Psoas muscle (tissue), 8 donors: ENCODE results near the gene DLGAP1. TPM values are rescaled to one million over a fixed set of nuclear protein-coding genes. Genes with fewer than 3 reads are reported as not detected.

ENCODE experiments used
- ATAC-seq, 4 donors: fragments of 200-7000 bp; cut with Tn5 transposase; one replicate each; pipeline ENCODE4 v1.9.1; 2020; ENCODE audit warnings: moderate library complexity in 3 of 4, mild to moderate bottlenecking in 2 of 4
- DNase-seq, 2 donors: peaks; one replicate each; pipeline ENCODE4 v3.0.0-alpha.2; 2020
- H3K27ac ChIP-seq: fragments of 200-600 bp; one replicate; pipeline ENCODE4 v1.8.0; 2022
- H3K27me3 ChIP-seq, 3 donors: fragments of 200-600 bp in 1 of 3; one replicate each; pipeline versions ENCODE4 v1.6.1 to v1.8.0; 2013 to 2022; ENCODE audit warnings: low read length in 2 of 3, mild to moderate bottlenecking in 2 of 3, moderate library complexity in 1 of 3; ENCODE audit not compliant: insufficient read depth in 3 of 3
- H3K36me3 ChIP-seq, 2 donors: fragments of 200-600 bp in 1 of 2; one replicate each; pipeline versions ENCODE4 v1.6.1 to v1.8.0; 2013 to 2022; ENCODE audit warnings: low read depth in 1 of 2, mild to moderate bottlenecking in 1 of 2, moderate library complexity in 1 of 2; ENCODE audit not compliant: insufficient read depth in 1 of 2
- H3K4me1 ChIP-seq: fragments of 200-600 bp; one replicate; pipeline ENCODE4 v1.8.0; 2022
- H3K4me3 ChIP-seq: fragments of 200-600 bp; one replicate; pipeline ENCODE4 v1.8.0; 2022; ENCODE audit warnings: mild to moderate bottlenecking
- H3K9me3 ChIP-seq: fragments of 200-600 bp; one replicate; pipeline ENCODE4 v1.8.0; 2022
- WGBS, 3 donors: extraction: QIAGEN DNeasy Blood & Tissue Kit; methylation state at CpG; one replicate each; pipeline versions ENCODE4 v1.1.6 to v1.1.7; 2013; 5-methylcytosine and 5-hydroxymethylcytosine counted together
- intact Hi-C, 2 donors: fragments of 100-400 bp; cut with DNase I; formaldehyde crosslinking; loops; one replicate each; pipeline versions ENCODE4 v1.11.0 to v1.14.2; 2022
- polyA plus RNA-seq, 3 donors: library from polyadenylated mRNA; stranded (reverse); fragments of 200-250 nt; gene quantifications; one replicate each; pipeline ENCODE4 v1.2.3, GENCODE V29; 2013
- total RNA-seq, 4 donors: library from RNA; stranded (reverse); fragmentation: NEBNext Ultra II Directional in 2 of 4; extraction: Animal tissue kit (Norgen Biotek cat#: 25700) in 2 of 4; gene quantifications; one replicate each; pipeline versions ENCODE4 v1.2.1 to v1.2.4, GENCODE V29; 2021 to 2023
- TF ChIP-seq, protein P1 (sequence below): fragments of 200-600 bp; IDR thresholded peaks from one replicate; pipeline ENCODE4 v1.8.0; 2022; ENCODE audit warnings: antibody characterized with exemption
- donor health status: healthy with polysubstance abuse.
- donor health status: DM: no; HTN: no; CAD: no; lungs with moderate emphysema.
- donor health status: Bipolar disorder and iron deficiency.
- donor health status: healthy.
- donor health status: DM: yes; HTN: yes; CAD: no.
- donor health status: DM: no; HTN: no; CAD: no.
- donor health status: DM: no; HTN: no; CAD: no.
- donor health status: DM: yes; HTN: yes; CAD: no.

Gene DLGAP1
- total and polyA plus RNA-seq, 7 donors = 0.09 to 0.26 (median 0.16) TPM; not detected in 1

DNA sequence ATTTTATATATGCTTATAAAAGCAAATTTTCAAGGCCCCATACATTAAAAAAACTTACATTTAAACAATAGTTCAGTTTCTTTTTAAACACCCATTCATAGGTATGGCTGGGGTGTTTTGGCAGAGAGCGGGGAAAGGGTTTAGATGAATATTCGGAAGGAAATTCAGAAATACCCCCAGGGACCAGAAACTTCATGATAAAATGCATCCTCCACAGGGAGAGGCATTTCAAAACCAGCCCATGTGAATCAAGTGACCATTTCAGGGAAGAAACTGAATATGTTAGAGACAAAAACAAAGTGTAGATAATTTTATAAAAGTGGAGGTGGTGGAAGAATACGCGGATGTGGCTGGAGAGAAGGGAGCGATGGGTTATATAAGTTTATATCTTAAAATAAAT is 678.0 kb downstream of the DLGAP1 start:
- Histone ChIP-seq H3K4me3 (no peak overlapping the region), H3K36me3 (no peaks in the 10 kb centered on the region), H3K4me1 (no peaks in the 10 kb centered on the region), H3K9me3 (no peaks in the 10 kb centered on the region), H3K27ac (no peak overlapping the region), H3K27me3 (peaks cover 0 to 9% (median 0%) of the 10 kb centered on the region in 3 donors)
- DNase-seq (no peak), ATAC-seq (no peak)
- TF ChIP-seq, protein P1, sequence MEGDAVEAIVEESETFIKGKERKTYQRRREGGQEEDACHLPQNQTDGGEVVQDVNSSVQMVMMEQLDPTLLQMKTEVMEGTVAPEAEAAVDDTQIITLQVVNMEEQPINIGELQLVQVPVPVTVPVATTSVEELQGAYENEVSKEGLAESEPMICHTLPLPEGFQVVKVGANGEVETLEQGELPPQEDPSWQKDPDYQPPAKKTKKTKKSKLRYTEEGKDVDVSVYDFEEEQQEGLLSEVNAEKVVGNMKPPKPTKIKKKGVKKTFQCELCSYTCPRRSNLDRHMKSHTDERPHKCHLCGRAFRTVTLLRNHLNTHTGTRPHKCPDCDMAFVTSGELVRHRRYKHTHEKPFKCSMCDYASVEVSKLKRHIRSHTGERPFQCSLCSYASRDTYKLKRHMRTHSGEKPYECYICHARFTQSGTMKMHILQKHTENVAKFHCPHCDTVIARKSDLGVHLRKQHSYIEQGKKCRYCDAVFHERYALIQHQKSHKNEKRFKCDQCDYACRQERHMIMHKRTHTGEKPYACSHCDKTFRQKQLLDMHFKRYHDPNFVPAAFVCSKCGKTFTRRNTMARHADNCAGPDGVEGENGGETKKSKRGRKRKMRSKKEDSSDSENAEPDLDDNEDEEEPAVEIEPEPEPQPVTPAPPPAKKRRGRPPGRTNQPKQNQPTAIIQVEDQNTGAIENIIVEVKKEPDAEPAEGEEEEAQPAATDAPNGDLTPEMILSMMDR = no peak
- WGBS, 3 donors = 82 to 92% (median 88%) methylated on average over 5 of the region's 5 CpGs
- intact Hi-C loops = no loop called here

DNA sequence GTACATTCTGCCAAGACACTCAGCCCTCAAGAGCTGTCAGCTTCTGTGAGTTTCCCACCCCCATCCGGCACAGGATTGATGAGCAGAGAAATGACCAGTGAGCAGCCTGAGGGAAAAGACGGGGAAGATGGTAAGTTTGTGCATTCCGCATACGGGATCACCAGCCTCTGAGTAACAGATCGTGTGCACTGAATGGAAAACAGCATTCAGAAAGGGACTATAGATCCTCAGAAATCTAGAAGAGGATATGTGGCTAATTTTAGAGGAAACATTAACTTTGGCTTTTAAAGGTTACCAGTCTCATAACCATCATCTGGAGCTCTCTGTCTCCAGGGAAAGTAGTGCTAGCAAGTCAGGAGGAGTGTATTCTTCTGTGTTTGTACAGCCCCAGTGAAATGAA is 679.1 kb downstream of the DLGAP1 start:
- WGBS, 3 donors = 74 to 83% (median 80%) methylated on average over 5 of the region's 5 CpGs
- ATAC-seq (no peak), DNase-seq (no peak)
- Histone ChIP-seq H3K4me3 (no peak overlapping the region), H3K27ac (no peak overlapping the region), H3K4me1 (no peaks in the 10 kb centered on the region), H3K27me3 (peaks cover 0 to 11% (median 3%) of the 10 kb centered on the region in 3 donors), H3K36me3 (no peaks in the 10 kb centered on the region), H3K9me3 (no peaks in the 10 kb centered on the region)
- TF ChIP-seq, protein P1 = no peak
- intact Hi-C loops = no loop called here

DNA sequence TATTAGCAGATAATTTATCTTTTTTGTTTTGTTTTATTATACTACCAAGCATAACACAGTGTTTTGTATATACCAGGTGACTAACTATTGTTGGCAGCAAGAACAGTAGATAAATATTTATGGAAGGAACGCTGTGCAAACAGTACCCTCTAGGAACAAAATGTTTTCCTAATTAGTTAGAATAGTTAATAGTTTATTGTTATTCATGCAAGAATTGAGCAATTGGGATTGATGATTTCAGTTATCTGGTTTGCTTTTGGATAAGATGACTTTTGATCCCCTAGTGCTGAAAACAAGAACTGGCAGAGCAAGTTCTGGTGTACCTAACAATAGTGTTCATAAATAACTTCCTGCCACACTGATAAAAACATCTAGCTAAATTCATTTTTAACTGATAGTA is 681.8 kb downstream of the DLGAP1 start:
- H3K36me3 ChIP-seq = no peaks in the 10 kb centered on the region
- H3K27ac ChIP-seq = no peak overlapping the region
- ATAC-seq = no peak
- intact Hi-C loops = loop anchor here (5.0 kb wide), 3 partner anchors 94 to 294 kb away; no protein-coding TSS in a partner anchor
- peaks cover 0 to 13% (median 3%) of the 10 kb centered on the region in 3 donors for H3K27me3 ChIP-seq
- no peak for DNase-seq
- WGBS, 3 donors = 72 to 74% (median 74%) methylated on average over 1 of the region's 1 CpG
- no peaks in the 10 kb centered on the region for H3K4me1 ChIP-seq
- TF ChIP-seq, protein P1 = no peak
- H3K9me3 ChIP-seq = no peaks in the 10 kb centered on the region
- no peak overlapping the region for H3K4me3 ChIP-seq

DNA sequence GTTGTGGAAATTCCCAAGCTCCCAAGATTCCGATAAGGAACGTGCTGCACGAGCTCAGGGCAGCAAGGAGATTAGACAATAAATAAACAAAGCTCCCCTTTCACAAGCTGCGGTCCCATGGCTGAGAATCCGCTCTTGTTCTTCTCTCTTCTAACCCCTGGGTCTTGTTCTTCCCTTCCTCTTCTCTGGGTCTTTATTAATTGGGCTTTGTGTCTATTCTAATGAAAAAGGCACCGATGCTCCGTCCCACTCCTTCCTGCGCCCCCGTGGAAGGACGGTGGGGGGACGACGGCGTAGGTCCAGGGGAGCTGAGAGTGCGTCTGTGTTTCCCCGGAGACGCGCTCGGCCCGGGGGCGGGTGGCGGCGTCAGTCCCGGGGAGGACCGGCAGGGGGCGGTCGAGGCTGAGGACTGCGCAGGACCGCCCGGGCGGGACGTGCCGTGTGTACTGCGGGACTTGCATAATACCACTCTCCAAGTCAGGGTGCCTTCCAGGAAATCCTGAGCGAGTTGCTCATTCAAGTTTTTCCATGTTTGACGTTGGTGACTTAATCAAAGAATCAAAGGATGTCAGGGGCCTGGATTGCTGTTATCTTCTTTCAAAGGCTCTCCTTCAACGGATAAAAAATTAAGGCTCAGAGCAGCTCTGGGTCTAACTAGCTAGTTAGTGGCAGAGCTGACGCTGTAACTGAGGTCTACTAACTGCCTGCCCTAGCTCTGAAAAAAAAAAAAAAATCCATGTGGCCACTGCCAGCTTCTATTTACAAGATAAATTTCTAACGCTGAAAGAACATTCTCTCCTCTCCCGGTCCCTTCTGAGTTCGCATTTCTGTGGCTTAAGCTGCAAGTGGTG is 683.8 kb downstream of the DLGAP1 start:
- no peaks in the 10 kb centered on the region for H3K9me3 ChIP-seq
- ATAC-seq (peak; percentile 81 to 97 (median 96)), DNase-seq (peak; percentile 79 to 86)
- H3K27me3 ChIP-seq = peaks cover under 1 to 13% (median 3%) of the 10 kb centered on the region in 3 donors
- H3K27ac ChIP-seq = no peak overlapping the region
- no peaks in the 10 kb centered on the region for H3K4me1 ChIP-seq
- H3K36me3 ChIP-seq = no peaks in the 10 kb centered on the region
- TF ChIP-seq, protein P1 = peak; percentile 81
- 2 to 3% (median 2%) methylated on average over 40 of the region's 40 CpGs for WGBS, 3 donors
- peak overlapping the region; percentile 24 for H3K4me3 ChIP-seq
- intact Hi-C loops = loop anchor here (2.0 to 5.0 kb wide), 4 partner anchors 96 to 296 kb away; no protein-coding TSS in a partner anchor
